CD8-positive, alpha-beta memory T cell (primary cell): ENCODE results near the gene CDK14. TPM values are rescaled to one million over a fixed set of nuclear protein-coding genes. Genes with fewer than 3 reads are reported as not detected.

Source experiments
- CTCF ChIA-PET: fragments of 350-600 bp; sonication (Branson Sonifier 250); formaldehyde crosslinking; loops from one replicate; lab custom pipeline; 2021; ENCODE audit warnings: antibody characterized with exemption; lab: Charles Lee
- POLR2A ChIA-PET: fragments of 350-600 bp; sonication (Branson Sonifier 250); formaldehyde crosslinking; loops from one replicate; lab custom pipeline; 2021; ENCODE audit warnings: antibody characterized with exemption; lab: Charles Lee
- DNase-seq, 5 donors: peaks; one replicate each; pipeline versions ENCODE4 v3.0.0 to v3.0.0-alpha.2; 2020 to 2022; ENCODE audit warnings: mixed read lengths in 1 of 5
- H3K27ac ChIP-seq: one replicate; pipeline ENCODE4 v1.7.0; 2013; ENCODE audit warnings: low read depth, mild to moderate bottlenecking, low read length, moderate library complexity
- H3K27me3 ChIP-seq: 2 replicates; pipeline ENCODE4 v1.7.0; 2013; ENCODE audit warnings: low read length, mild to moderate bottlenecking; ENCODE audit not compliant: insufficient read depth, poor library complexity, severe bottlenecking
- H3K36me3 ChIP-seq: 2 replicates; pipeline ENCODE4 v1.7.0; 2013; ENCODE audit warnings: mild to moderate bottlenecking, low read length, moderate library complexity; ENCODE audit not compliant: insufficient read depth
- H3K4me1 ChIP-seq: 2 replicates; pipeline ENCODE4 v1.7.0; 2013; ENCODE audit warnings: mild to moderate bottlenecking, low read length, moderate library complexity; ENCODE audit not compliant: insufficient read depth
- H3K4me3 ChIP-seq: 2 replicates; pipeline ENCODE4 v1.7.0; 2013; ENCODE audit warnings: mild to moderate bottlenecking, low read length
- H3K9me3 ChIP-seq: 2 replicates; pipeline ENCODE4 v1.7.0; 2013; ENCODE audit warnings: mild to moderate bottlenecking, low read length
- H3K27ac Mint-ChIP-seq, 8 donors: one replicate each; pipeline ENCODE4 v1.8.0; 2020 to 2021; ENCODE audit warnings: mixed read lengths in 8 of 8, mild to moderate bottlenecking in 6 of 8, inconsistent platforms in 3 of 8, moderate library complexity in 3 of 8
- H3K27me3 Mint-ChIP-seq, 2 donors: one replicate each; pipeline ENCODE4 v1.8.0; 2020 to 2021; ENCODE audit warnings: mixed read lengths in 2 of 2, mild to moderate bottlenecking in 1 of 2, moderate library complexity in 1 of 2
- H3K36me3 Mint-ChIP-seq, 3 donors: one replicate each; pipeline ENCODE4 v1.8.0; 2020 to 2021; ENCODE audit warnings: mixed read lengths in 3 of 3, inconsistent platforms in 1 of 3, mild to moderate bottlenecking in 1 of 3
- H3K4me1 Mint-ChIP-seq, 3 donors: one replicate each; pipeline ENCODE4 v1.8.0; 2020 to 2021; ENCODE audit warnings: mixed read lengths in 3 of 3, inconsistent platforms in 1 of 3, mild to moderate bottlenecking in 1 of 3
- H3K4me3 Mint-ChIP-seq, 7 donors: one replicate each; pipeline ENCODE4 v1.8.0; 2020 to 2021; ENCODE audit warnings: mixed read lengths in 7 of 7, mild to moderate bottlenecking in 6 of 7, moderate library complexity in 4 of 7, inconsistent platforms in 2 of 7
- H3K9me3 Mint-ChIP-seq, 5 donors: one replicate each; pipeline ENCODE4 v1.8.0; 2020 to 2022; ENCODE audit warnings: mixed read lengths in 5 of 5, mild to moderate bottlenecking in 3 of 5, moderate library complexity in 2 of 5, inconsistent platforms in 1 of 5
- polyA plus RNA-seq: library from polyadenylated mRNA; unstranded; fragments of 300-500 nt; fragmentation: Illumina TruSeq; gene quantifications from one replicate; pipeline ENCODE4 v1.2.3, GENCODE V29; 2021
- total RNA-seq, 2 experiments: library from RNA; stranded (reverse); gene quantifications; one replicate each; pipeline ENCODE4 v1.2.3, GENCODE V29; 2021

Gene CDK14
- total and polyA plus RNA-seq, 3 experiments from 2014 or later: 0.05 to 0.20 TPM; not detected in 1

- Histone ChIP-seq H3K9me3 (no peaks in the 10 kb centered on the region), H3K4me1 (no peaks in the 10 kb centered on the region), H3K36me3 (no peaks in the 10 kb centered on the region), H3K4me3 (no peak overlapping the region), H3K27me3 (no peaks in the 10 kb centered on the region), H3K27ac (no peak overlapping the region)
- ChIA-PET CTCF (no interaction called here), POLR2A (no interaction called here)
- Mint-ChIP-seq H3K27ac (no peak overlapping the region), H3K36me3 (no peaks in the 10 kb centered on the region), H3K4me3 (no peak overlapping the region), H3K27me3 (no peaks in the 10 kb centered on the region), H3K9me3 (peaks cover 9 to 28% (median 19%) of the 10 kb centered on the region in 5 donors), H3K4me1 (no peaks in the 10 kb centered on the region)
- DNase-seq: no peak
Observed at GRCh38 chr7:90980545-90980944, 384.4 kb downstream of the CDK14 start.

DNA sequence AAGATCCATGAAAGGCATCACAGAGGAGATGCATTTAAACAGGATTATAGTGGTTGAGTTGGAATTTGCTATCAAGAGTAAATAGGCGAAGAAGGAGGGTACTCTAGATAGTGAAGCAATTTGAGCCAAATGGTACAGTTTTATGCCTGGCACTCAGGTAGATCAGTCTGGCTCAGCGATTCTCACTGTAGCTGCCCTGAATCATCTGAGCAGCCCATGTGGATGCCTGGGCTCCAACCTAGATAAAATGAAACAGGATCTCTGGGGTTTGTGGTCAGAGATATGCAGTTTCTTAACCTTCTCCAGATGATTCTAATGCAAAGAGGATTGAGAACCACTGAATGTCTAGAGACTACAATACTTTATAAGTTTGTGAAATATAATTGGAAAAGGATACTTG is 386.1 kb downstream of the CDK14 start:
- no peaks in the 10 kb centered on the region for H3K9me3 ChIP-seq
- DNase-seq: no peak
- no peak overlapping the region for H3K4me3 ChIP-seq
- H3K36me3 Mint-ChIP-seq: no peaks in the 10 kb centered on the region
- no peaks in the 10 kb centered on the region for H3K27me3 Mint-ChIP-seq
- no peak overlapping the region for H3K27ac Mint-ChIP-seq
- H3K4me1 ChIP-seq: no peaks in the 10 kb centered on the region
- H3K9me3 Mint-ChIP-seq: peaks cover 4 to 23% (median 15%) of the 10 kb centered on the region in 5 donors
- POLR2A ChIA-PET: no interaction called here
- H3K36me3 ChIP-seq: no peaks in the 10 kb centered on the region
- H3K4me3 Mint-ChIP-seq: no peak overlapping the region
- CTCF ChIA-PET: no interaction called here
- no peaks in the 10 kb centered on the region for H3K27me3 ChIP-seq
- no peak overlapping the region for H3K27ac ChIP-seq
- no peaks in the 10 kb centered on the region for H3K4me1 Mint-ChIP-seq

GRCh38 chr7:90984692-90985091 is 388.6 kb downstream of the CDK14 start:
- Mint-ChIP-seq H3K27ac (no peak overlapping the region), H3K9me3 (peaks cover 4 to 22% (median 11%) of the 10 kb centered on the region in 5 donors), H3K27me3 (no peaks in the 10 kb centered on the region), H3K4me3 (no peak overlapping the region), H3K36me3 (no peaks in the 10 kb centered on the region), H3K4me1 (no peaks in the 10 kb centered on the region)
- Histone ChIP-seq H3K4me3 (no peak overlapping the region), H3K27ac (no peak overlapping the region), H3K27me3 (no peaks in the 10 kb centered on the region), H3K9me3 (no peaks in the 10 kb centered on the region), H3K4me1 (no peaks in the 10 kb centered on the region), H3K36me3 (no peaks in the 10 kb centered on the region)
- no peak for DNase-seq
- POLR2A ChIA-PET: no interaction called here
- CTCF ChIA-PET: no interaction called here

DNA sequence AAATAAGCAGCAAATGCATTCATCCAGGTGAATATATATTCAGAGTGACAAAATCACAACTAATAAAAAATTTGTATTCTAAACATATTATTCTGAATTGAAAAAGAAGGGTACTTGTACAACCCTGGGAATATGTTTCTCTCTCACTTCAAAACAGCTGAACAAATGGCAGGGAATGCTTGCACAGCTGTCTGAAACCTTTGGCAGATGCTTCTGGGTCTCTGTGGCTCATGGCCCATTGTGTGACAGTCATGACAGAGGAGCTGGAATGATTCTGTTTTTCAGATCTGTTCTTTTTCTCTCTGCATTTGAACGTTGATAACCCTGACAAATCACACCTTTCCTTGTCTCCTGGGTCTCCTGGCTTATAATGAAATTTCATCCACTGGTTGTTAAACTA is 392.4 kb downstream of the CDK14 start:
- H3K9me3 ChIP-seq: no peaks in the 10 kb centered on the region
- Mint-ChIP-seq H3K4me1 (no peaks in the 10 kb centered on the region), H3K36me3 (no peaks in the 10 kb centered on the region), H3K4me3 (no peak overlapping the region), H3K27ac (no peak overlapping the region), H3K9me3 (peaks cover 0 to 10% (median 2%) of the 10 kb centered on the region in 5 donors), H3K27me3 (no peaks in the 10 kb centered on the region)
- ChIA-PET CTCF (no interaction called here), POLR2A (no interaction called here)
- H3K4me3 ChIP-seq: no peak overlapping the region
- no peak for DNase-seq
- H3K36me3 ChIP-seq: no peaks in the 10 kb centered on the region
- H3K27me3 ChIP-seq: no peaks in the 10 kb centered on the region
- no peaks in the 10 kb centered on the region for H3K4me1 ChIP-seq
- H3K27ac ChIP-seq: no peak overlapping the region

DNA sequence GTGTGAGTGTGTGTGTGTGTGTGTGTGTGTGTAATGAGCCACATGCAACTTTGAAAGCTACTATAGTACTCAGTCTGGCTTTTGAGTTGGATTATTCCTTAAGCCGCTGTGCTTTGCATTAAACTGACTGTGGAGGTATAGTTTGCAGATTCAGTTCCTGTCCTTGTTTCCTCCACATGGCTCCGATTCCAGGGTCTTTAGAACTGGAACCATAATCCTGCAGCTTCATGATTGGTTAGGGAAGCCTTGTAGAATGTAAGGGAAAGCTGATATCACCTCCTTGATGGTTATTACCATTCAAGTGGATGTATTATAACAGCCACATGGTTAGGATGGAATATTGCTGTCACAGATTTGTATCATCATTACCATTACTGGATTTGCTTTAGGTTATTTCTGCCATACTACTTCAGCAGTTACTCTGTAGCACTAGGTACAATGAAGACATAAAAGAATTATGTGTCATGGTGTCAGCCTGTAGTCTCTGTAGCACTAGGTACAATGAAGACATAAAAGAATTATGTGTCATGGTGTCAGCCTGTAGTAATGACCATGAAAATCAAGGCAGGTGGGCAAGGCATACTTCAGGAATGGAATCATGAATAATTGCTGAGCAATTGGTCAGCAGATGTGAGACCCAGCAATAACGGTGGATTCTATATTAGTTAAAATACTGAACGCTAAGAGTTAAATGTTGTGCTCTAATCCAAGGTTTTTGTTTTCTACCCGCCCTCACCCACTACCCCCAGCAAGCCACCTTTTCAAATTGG is 393.1 kb downstream of the CDK14 start:
- H3K27ac Mint-ChIP-seq: no peak overlapping the region
- Histone ChIP-seq H3K4me1 (no peaks in the 10 kb centered on the region), H3K36me3 (no peaks in the 10 kb centered on the region), H3K27me3 (no peaks in the 10 kb centered on the region), H3K27ac (no peak overlapping the region), H3K9me3 (no peaks in the 10 kb centered on the region), H3K4me3 (no peak overlapping the region)
- H3K27me3 Mint-ChIP-seq: no peaks in the 10 kb centered on the region
- H3K4me3 Mint-ChIP-seq: no peak overlapping the region
- H3K36me3 Mint-ChIP-seq: no peaks in the 10 kb centered on the region
- H3K9me3 Mint-ChIP-seq: peaks cover 0 to 7% (median 0%) of the 10 kb centered on the region in 5 donors
- CTCF ChIA-PET: no interaction called here
- DNase-seq: no peak
- POLR2A ChIA-PET: no interaction called here
- H3K4me1 Mint-ChIP-seq: no peaks in the 10 kb centered on the region

- H3K4me3 Mint-ChIP-seq: no peak overlapping the region
- H3K27ac Mint-ChIP-seq: no peak overlapping the region
- Histone ChIP-seq H3K27ac (no peak overlapping the region), H3K4me3 (no peak overlapping the region), H3K4me1 (no peaks in the 10 kb centered on the region), H3K36me3 (no peaks in the 10 kb centered on the region), H3K9me3 (no peaks in the 10 kb centered on the region), H3K27me3 (no peaks in the 10 kb centered on the region)
- no peak for DNase-seq
- no peaks in the 10 kb centered on the region for H3K36me3 Mint-ChIP-seq
- ChIA-PET POLR2A (no interaction called here), CTCF (no interaction called here)
- no peaks in the 10 kb centered on the region for H3K4me1 Mint-ChIP-seq
- H3K27me3 Mint-ChIP-seq: no peaks in the 10 kb centered on the region
- H3K9me3 Mint-ChIP-seq: peaks cover 0 to 2% (median 0%) of the 10 kb centered on the region in 5 donors
Observed at GRCh38 chr7:90994121-90994520, 398.0 kb downstream of the CDK14 start.

- Mint-ChIP-seq H3K4me1 (no peaks in the 10 kb centered on the region), H3K4me3 (no peak overlapping the region), H3K36me3 (no peaks in the 10 kb centered on the region), H3K27me3 (no peaks in the 10 kb centered on the region), H3K27ac (no peak overlapping the region), H3K9me3 (peaks cover 0 to 2% (median 0%) of the 10 kb centered on the region in 5 donors)
- POLR2A ChIA-PET: no interaction called here
- Histone ChIP-seq H3K36me3 (no peaks in the 10 kb centered on the region), H3K4me3 (no peak overlapping the region), H3K27ac (no peak overlapping the region), H3K9me3 (no peaks in the 10 kb centered on the region), H3K4me1 (no peaks in the 10 kb centered on the region), H3K27me3 (no peaks in the 10 kb centered on the region)
- CTCF ChIA-PET: no interaction called here
- DNase-seq: no peak
Observed at GRCh38 chr7:90994601-90995000, 398.5 kb downstream of the CDK14 start.

GRCh38 chr7:90995996-90996395 is 399.9 kb downstream of the CDK14 start:
- Mint-ChIP-seq H3K4me1 (no peaks in the 10 kb centered on the region), H3K4me3 (no peak overlapping the region), H3K36me3 (no peaks in the 10 kb centered on the region), H3K9me3 (peaks cover 0 to 2% (median 0%) of the 10 kb centered on the region in 5 donors), H3K27me3 (no peaks in the 10 kb centered on the region), H3K27ac (no peak overlapping the region)
- H3K4me1 ChIP-seq: no peaks in the 10 kb centered on the region
- no peak overlapping the region for H3K4me3 ChIP-seq
- no peak overlapping the region for H3K27ac ChIP-seq
- no peaks in the 10 kb centered on the region for H3K36me3 ChIP-seq
- H3K27me3 ChIP-seq: no peaks in the 10 kb centered on the region
- DNase-seq: no peak
- no peaks in the 10 kb centered on the region for H3K9me3 ChIP-seq
- CTCF ChIA-PET: no interaction called here
- POLR2A ChIA-PET: no interaction called here
